ENCODE measurements around the gene CFB.

Gene CFB

GRCh38 chr6:31958412-31958740, 12.5 kb downstream of the CFB start:
- TF ChIP-seq, protein P1, sequence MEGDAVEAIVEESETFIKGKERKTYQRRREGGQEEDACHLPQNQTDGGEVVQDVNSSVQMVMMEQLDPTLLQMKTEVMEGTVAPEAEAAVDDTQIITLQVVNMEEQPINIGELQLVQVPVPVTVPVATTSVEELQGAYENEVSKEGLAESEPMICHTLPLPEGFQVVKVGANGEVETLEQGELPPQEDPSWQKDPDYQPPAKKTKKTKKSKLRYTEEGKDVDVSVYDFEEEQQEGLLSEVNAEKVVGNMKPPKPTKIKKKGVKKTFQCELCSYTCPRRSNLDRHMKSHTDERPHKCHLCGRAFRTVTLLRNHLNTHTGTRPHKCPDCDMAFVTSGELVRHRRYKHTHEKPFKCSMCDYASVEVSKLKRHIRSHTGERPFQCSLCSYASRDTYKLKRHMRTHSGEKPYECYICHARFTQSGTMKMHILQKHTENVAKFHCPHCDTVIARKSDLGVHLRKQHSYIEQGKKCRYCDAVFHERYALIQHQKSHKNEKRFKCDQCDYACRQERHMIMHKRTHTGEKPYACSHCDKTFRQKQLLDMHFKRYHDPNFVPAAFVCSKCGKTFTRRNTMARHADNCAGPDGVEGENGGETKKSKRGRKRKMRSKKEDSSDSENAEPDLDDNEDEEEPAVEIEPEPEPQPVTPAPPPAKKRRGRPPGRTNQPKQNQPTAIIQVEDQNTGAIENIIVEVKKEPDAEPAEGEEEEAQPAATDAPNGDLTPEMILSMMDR (IDR thresholded peaks at IDR 0.05) = no peak

DNA sequence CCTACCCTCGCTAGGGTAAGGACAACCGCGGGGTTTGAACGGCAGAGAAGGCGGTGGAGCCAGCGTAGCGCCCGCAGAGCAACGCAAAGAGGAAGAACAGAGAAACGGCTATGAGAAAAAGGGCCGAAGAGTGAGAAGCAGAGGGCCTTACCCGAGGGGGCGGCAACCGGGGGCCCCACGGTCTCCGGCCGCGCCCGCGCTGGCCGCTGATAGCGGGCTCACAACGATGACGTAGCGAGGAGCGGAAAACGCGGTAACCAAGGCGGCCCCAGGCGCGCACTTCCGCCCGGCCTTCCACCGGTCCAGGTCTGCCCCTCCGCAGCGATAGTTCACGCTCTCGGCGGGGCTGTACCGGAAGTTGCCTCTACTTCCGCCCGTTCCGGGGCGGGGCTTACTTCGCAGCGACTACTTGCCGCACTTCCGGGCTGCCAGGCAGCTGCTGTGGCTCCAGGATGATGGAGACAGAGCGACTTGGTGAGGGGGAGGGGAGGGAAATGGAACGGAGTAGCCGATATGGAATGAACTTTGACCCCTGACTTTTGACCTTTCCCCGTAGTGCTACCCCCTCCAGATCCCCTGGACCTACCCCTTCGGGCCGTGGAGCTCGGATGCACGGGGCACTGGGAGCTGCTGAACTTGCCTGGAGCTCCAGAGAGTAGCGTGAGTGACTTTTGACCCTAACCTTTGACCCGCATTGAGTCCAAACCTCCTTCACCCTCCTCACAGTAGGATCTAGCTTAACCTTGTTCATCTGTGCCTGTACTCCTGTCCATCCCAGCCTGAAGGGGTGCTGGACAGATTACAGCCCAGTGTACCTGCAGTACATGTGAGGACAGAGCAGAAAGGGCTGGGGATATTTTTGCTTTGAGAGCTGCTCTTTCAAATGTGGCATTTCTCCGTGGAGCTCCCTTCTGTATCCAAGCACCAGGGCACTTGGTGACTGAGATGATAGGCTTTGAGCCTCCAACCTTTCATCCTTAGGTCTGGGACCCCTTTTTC, 13.1 kb downstream of the CFB start, which contains the start of the genes NELFE and SKIC2:
Gene NELFE (minus strand): TSS at position 231 of the 999 bp plus-strand sequence. CDS start 525 bp downstream, outside the sequence.
Gene SKIC2 (plus strand): TSS at position 435 of the 999 bp plus-strand sequence. CDS start 18 bp downstream, at position 453.
- TF ChIP-seq, protein P1 (IDR thresholded peaks at IDR 0.05) = no peak

GRCh38 chr6:31961616-31962015, 15.7 kb downstream of the CFB start:
- TF ChIP-seq, protein P1 (IDR thresholded peaks at IDR 0.05) = no peak

DNA sequence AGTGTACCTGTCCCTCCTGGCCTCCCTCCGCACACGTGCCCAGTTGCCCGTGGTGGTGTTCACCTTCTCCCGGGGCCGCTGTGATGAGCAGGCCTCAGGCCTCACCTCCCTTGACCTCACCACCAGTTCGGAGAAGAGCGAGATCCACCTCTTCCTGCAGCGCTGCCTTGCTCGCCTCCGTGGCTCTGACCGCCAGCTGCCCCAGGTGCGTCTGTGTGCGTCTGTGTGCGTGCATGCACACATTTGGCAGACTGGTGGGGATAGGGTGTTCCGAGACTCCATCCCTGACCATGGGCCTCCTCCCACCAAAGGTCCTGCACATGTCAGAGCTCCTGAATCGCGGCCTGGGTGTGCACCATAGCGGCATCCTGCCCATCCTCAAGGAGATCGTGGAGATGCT, 18.0 kb downstream of the CFB start:
- TF ChIP-seq, protein P1 (IDR thresholded peaks at IDR 0.05) = no peak

- TF ChIP-seq, protein P1 (IDR thresholded peaks at IDR 0.05) = no peak
Observed at GRCh38 chr6:31965700-31966099, 19.8 kb downstream of the CFB start.

DNA sequence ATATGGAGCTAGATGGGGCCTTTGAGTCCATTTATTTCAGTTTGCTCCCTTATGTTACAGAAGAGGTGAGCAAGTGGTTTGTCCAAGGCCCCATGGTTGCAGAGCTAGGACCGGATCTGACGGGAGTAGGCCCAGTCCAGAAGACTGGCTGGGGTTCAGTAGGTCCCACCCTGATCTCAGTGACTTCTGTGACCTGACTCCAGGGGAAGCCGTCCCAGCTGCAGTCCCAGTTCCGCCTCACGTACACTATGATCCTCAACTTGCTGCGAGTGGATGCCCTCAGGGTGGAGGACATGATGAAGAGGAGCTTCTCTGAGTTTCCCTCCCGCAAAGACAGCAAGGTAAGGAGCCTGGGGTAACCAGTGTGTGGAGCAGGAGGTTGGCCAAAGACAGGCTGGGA, 20.6 kb downstream of the CFB start:
- TF ChIP-seq, protein P1 (IDR thresholded peaks at IDR 0.05) = no peak

DNA sequence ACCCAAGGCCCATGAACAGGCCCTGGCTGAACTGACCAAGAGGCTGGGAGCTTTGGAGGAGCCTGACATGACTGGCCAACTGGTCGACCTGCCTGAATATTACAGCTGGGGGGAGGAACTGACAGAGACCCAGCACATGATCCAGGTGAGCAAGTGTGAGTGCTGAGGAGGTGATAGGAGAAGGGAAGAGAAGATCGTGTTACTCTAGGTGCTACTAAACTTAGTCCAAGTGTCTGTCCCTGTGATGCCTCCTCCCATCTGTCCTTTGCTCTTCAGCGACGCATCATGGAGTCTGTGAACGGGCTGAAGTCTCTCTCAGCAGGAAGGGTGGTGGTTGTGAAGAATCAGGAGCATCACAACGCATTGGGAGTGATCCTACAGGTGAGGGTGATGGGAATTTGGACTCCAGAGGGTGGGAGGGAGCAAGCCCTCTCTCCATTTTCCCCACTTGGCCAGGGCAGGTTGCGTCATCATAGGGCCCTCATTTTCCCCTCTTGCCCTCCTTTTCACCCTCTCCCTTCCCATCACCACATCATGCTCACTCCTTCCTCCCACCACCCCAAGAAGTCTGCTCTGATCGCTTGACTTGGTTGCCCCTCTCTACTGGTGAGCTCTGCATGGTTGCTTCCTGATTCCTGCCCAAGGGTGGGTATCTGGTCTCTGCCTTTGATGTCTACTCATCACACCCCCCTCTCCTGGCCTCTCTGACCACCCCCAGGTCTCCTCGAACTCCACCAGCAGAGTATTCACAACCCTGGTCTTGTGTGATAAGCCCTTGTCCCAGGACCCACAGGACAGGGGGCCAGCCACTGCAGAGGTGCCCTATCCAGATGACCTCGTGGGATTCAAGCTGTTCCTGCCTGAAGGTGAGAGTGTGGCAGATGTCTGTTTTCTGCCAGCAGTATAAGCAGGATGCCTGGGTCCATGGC, 21.4 kb downstream of the CFB start:
- TF ChIP-seq, protein P1 (IDR thresholded peaks at IDR 0.05) = no peak
